ENCODE measurements around the gene TC2N. TPM values are rescaled to one million over a fixed set of nuclear protein-coding genes. Genes with fewer than 3 reads are reported as not detected.
A peak's percentile ranks its signal among the peaks of the same experiment; 100 is the strongest.

The TC2N gene
- total RNA-seq, 3 donors from 2014 or later (not counting 1 experiment from before 2014, with no cell fraction given), result 83.1 to 157 (median 126) TPM

DNA sequence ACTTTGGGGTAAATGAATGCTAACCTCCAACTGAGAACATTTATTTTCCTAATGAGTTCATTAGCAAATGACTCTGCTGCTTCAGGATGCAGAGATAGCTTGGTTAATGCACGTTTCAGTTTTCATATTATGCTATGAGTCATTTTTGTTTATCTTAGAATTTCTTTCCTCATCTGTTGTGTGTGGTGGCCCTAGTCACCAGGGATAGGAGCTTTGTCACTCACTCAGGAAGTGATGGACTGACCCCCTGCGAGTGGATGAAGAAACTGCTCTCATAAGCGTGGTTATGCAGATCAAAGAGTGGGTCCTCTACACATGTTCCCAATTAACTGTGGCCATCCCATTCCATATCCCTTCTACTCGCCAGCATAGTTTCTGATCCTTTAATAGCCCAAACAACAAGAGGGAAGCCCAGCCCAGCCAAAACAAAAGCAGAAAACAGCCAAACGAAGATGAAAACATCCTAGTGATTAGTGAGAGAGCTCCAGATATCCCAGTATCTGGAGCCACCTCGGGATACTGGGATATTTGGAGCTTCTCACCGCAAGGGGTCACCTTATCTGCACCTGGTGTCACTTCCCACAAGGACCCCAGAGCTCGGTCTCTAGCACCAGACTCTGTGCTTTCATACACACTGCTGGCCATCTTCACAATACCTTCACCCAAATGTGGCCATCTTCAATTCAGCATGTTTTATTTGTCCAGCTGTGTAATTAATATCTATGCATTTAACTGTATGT lies 8.6 kb downstream of the TC2N start:
- H3K4me3 Mint-ChIP-seq, result peak overlapping the region; percentile 10
- no peaks in the 10 kb centered on the region for H3K9me3 Mint-ChIP-seq
- WGBS (ENCODE audit: insufficient coverage), result 56% methylated on average over 7 of the region's 8 CpGs
- H3K36me3 Mint-ChIP-seq, result peaks cover 18% of the 10 kb centered on the region
- no peak overlapping the region for H3K4me3 ChIP-seq (ENCODE audit: low read length)
- ATAC-seq (peak; percentile 47 to 81 (median 57)), DNase-seq (peak in 1 of 2 donors; percentile 34)
- no peaks in the 10 kb centered on the region for H3K9me3 ChIP-seq (ENCODE audit: control insufficient read depth, insufficient read depth, low read length)
- H3K27ac ChIP-seq (ENCODE audit: low read length), result no peak overlapping the region
- H3K27ac Mint-ChIP-seq, result peak overlapping the region; percentile 63 to 68
- peaks cover 72% of the 10 kb centered on the region for H3K4me1 ChIP-seq (ENCODE audit: control insufficient read depth, insufficient read depth, low read length)
- H3K27me3 ChIP-seq (ENCODE audit: control insufficient read depth, insufficient read depth, low read length), result no peaks in the 10 kb centered on the region
- H3K27me3 Mint-ChIP-seq (ENCODE audit: low read depth in 2 of 2), result no peaks in the 10 kb centered on the region
- TF ChIP-seq, protein P1, sequence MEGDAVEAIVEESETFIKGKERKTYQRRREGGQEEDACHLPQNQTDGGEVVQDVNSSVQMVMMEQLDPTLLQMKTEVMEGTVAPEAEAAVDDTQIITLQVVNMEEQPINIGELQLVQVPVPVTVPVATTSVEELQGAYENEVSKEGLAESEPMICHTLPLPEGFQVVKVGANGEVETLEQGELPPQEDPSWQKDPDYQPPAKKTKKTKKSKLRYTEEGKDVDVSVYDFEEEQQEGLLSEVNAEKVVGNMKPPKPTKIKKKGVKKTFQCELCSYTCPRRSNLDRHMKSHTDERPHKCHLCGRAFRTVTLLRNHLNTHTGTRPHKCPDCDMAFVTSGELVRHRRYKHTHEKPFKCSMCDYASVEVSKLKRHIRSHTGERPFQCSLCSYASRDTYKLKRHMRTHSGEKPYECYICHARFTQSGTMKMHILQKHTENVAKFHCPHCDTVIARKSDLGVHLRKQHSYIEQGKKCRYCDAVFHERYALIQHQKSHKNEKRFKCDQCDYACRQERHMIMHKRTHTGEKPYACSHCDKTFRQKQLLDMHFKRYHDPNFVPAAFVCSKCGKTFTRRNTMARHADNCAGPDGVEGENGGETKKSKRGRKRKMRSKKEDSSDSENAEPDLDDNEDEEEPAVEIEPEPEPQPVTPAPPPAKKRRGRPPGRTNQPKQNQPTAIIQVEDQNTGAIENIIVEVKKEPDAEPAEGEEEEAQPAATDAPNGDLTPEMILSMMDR (IDR thresholded peaks at IDR 0.05), result no peak
- intact Hi-C loops (cut with micrococcal nuclease), result no loop called here
- peaks cover 61 to 72% of the 10 kb centered on the region in 2 donors for H3K4me1 Mint-ChIP-seq
- H3K36me3 ChIP-seq (ENCODE audit: control insufficient read depth, insufficient read depth, low read length), result peaks cover 3% of the 10 kb centered on the region

DNA sequence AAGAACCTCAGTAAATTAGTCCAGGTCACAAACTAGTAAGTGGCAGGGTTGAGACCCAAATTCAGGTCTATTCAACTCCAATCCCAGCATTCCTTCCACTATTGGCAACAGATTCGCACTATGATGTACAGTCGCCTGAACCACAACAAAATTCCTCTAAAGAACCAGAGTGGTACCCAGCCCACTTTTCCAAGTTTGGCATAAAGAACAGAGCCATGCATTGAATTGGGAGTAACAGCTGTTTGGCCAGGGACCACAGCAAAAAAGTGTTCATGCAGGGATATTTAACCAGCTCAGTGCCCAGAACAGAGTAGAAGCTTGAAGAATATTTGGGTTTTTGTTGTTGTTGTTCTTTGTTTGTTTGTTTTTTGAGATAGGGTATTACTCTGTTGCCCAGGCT lies 9.7 kb downstream of the TC2N start:
- intact Hi-C loops (cut with micrococcal nuclease), result no loop called here
- peaks cover 8% of the 10 kb centered on the region for H3K36me3 Mint-ChIP-seq
- 100% methylated on average over 2 of the region's 2 CpGs for WGBS (ENCODE audit: insufficient coverage)
- H3K4me1 Mint-ChIP-seq, result peaks cover 50 to 69% of the 10 kb centered on the region in 2 donors
- DNase-seq (no peak), ATAC-seq (no peak)
- H3K27ac Mint-ChIP-seq, result no peak overlapping the region
- Histone ChIP-seq H3K4me1 (ENCODE audit: control insufficient read depth, insufficient read depth, low read length) (peaks cover 62% of the 10 kb centered on the region), H3K27ac (ENCODE audit: low read length) (no peak overlapping the region), H3K36me3 (ENCODE audit: control insufficient read depth, insufficient read depth, low read length) (peaks cover 3% of the 10 kb centered on the region), H3K4me3 (ENCODE audit: low read length) (no peak overlapping the region), H3K27me3 (ENCODE audit: control insufficient read depth, insufficient read depth, low read length) (no peaks in the 10 kb centered on the region), H3K9me3 (ENCODE audit: control insufficient read depth, insufficient read depth, low read length) (no peaks in the 10 kb centered on the region)
- H3K27me3 Mint-ChIP-seq (ENCODE audit: low read depth in 2 of 2), result no peaks in the 10 kb centered on the region
- H3K4me3 Mint-ChIP-seq, result no peak overlapping the region
- H3K9me3 Mint-ChIP-seq, result no peaks in the 10 kb centered on the region
- TF ChIP-seq, protein P1 (IDR thresholded peaks at IDR 0.05), result no peak

DNA sequence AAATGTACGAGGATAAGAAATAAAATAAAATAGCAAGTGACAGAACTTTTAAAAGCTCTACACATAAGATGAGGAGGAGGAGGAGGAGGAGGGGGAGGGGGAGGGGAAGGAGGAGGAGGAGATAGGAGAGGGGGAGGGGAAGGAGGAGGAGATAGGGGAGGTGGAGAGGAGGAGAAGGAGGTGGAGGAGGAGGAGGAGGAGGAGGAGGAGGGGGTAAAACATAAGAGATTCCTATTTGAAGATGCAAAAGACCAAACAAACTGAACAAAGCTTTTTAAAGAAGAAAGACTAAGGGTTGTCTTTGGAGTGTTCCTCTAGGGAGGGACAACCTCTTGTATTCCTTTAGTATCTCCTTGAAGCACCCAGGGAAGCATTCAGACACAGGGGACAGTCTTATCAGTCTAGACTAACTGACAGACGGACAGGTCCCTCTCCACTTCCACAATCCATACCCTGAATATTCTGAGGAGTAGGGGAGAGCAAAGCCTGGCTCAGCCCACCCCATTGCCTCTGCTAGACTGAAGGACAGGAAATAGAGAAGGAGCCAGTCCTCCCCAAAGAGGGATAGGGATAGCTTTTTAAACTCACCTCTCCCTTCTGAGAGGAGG lies 12.9 kb downstream of the TC2N start:
- no CpG with 5 or more reads among the region's 2 CpGs for whole genome bisulfite sequencing (ENCODE audit: insufficient coverage)
- H3K4me1 Mint-ChIP-seq, result peaks cover 32 to 52% of the 10 kb centered on the region in 2 donors
- H3K4me3 Mint-ChIP-seq, result no peak overlapping the region

More for the DNA sequence above, 12.9 kb downstream of the TC2N start:
- Mint-ChIP-seq H3K27ac (peak overlapping the region in 1 of 2 donors; percentile 44), H3K36me3 (no peaks in the 10 kb centered on the region), H3K9me3 (no peaks in the 10 kb centered on the region), H3K27me3 (ENCODE audit: low read depth in 2 of 2) (no peaks in the 10 kb centered on the region)
- H3K4me3 ChIP-seq (ENCODE audit: low read length), result no peak overlapping the region
- no peak overlapping the region for H3K27ac ChIP-seq (ENCODE audit: low read length)
- no peak for DNase-seq
- no peak for ATAC-seq
- H3K9me3 ChIP-seq (ENCODE audit: control insufficient read depth, insufficient read depth, low read length), result no peaks in the 10 kb centered on the region
- TF ChIP-seq, protein P1 (IDR thresholded peaks at IDR 0.05), result no peak
- peaks cover 9% of the 10 kb centered on the region for H3K36me3 ChIP-seq (ENCODE audit: control insufficient read depth, insufficient read depth, low read length)
- H3K27me3 ChIP-seq (ENCODE audit: control insufficient read depth, insufficient read depth, low read length), result no peaks in the 10 kb centered on the region
- intact Hi-C loops (cut with micrococcal nuclease), result no loop called here
- peaks cover 38% of the 10 kb centered on the region for H3K4me1 ChIP-seq (ENCODE audit: control insufficient read depth, insufficient read depth, low read length)
